ENCODE data around the gene NTRK3. TPM values are rescaled to one million over a fixed set of nuclear protein-coding genes. Genes with fewer than 3 reads are reported as not detected.
"Not testable (repeated sequence)": the region's sequence is repeated elsewhere in the genome, so short reads cannot be mapped to it uniquely, and the experiment has no call there.

The NTRK3 gene
- total RNA-seq, 1 donor from 2014 or later = 3.7 TPM

DNA sequence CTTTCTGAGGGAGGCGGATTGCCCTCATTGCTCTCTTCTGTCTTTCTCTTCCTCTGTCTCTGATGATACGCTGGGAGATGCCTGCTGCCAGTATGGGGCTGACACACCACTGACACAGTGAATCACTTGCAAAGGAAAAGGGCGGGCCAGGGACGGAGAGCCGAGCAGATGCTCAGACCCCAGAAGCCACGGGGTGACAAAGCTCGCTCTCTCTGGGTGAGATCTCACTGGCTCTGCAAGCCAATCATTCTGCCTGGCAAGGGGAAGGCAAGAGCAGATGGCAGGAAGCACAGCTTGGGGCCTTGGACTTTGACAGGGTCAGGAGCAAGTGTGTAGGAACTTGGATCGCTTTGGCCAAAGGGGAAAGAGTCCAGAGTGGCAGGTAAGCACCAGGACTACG, 198.7 kb downstream of the NTRK3 start:
- intact Hi-C loops (cut with DNase I) = no loop called here
- no peak for DNase-seq (ENCODE audit: low spot score)

DNA sequence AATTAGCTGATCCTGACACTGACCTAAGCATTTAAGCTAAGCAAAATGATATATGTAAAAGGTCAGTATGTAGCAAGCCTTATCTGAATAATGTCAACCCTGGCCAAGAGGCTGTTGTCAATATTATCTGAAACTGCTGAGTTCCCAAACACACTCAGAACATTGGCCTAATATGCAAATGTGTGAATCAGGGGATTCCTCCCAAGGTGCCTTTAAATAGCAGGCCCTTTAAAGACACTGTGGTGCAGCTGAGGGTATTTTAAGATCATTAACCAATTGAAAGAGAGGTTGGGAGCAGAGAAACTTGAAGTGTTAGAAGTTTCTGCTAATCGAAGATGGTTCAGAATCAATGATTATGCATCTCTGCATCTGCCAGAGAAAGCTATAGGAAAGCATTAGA, 207.0 kb downstream of the NTRK3 start:
- intact Hi-C loops (cut with DNase I) = no loop called here
- no peak for DNase-seq (ENCODE audit: low spot score)

DNA sequence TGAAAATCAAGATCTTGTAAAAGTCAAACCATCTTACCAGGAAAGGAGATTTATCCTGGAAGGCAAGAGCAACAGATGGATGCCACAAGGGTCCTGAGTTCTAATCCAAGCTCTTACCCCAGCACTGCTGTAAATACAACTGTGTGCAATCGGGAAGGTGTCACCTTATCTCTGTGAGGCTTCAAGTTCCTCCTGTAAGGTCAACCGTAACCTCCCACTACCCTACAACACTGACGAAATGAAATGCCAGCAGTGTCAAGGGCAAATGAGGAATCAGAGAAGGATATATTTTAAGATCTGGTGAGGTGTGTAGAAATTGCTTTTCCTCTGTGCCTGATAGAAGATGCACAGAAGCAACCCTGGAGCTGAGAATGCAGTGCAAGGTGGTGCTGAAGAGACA, 207.8 kb downstream of the NTRK3 start:
- intact Hi-C loops (cut with DNase I) = no loop called here
- no peak for DNase-seq (ENCODE audit: low spot score)

DNA sequence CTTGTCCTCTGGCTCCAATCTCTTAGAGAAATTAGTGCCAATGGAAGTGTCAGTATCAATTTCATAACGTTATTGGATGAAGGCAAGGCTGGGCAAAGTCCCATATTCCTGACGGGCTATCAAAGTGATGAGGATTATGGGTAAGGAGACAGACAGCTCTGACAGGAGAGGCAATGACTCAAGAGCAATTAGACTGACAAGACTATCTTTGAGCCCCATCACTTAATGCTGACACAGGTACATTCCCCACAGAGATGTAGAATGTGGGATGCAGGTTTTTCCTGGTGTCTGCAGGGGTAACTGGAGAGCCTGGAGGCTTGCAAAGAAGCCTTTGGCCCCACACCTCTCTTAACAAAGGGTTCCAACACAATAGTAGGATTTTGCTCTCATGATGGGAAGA, 208.3 kb downstream of the NTRK3 start:
- DNase-seq (ENCODE audit: low spot score) = no peak
- intact Hi-C loops (cut with DNase I) = no loop called here

DNA sequence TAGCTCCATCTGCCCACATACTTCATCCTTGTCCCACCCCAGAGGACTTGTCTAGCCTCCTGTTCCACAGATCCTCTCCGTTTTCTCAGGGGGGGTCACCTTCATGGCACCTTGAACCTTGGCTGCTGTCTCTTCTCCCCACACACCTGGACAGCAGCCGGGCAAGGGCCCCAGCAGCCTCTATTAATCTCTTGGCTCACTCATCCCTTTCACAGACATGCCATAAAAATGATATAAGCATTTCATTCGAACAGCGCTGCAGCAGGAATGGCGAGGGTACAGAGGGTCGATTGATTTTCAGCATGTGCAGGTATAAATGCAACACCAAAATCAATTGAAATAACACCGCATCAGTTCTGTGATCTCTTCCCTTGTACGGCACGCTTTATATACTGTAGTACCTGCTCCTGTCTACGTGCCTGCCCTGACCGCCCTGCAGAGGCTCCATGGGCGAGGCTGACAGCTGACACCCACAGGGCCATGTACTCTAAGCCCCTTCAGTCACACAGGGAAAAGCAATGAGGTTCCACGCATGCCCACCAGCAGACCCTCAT, 209.9 kb downstream of the NTRK3 start:
- intact Hi-C loops (cut with DNase I) = no loop called here
- no peak for DNase-seq (ENCODE audit: low spot score)

DNA sequence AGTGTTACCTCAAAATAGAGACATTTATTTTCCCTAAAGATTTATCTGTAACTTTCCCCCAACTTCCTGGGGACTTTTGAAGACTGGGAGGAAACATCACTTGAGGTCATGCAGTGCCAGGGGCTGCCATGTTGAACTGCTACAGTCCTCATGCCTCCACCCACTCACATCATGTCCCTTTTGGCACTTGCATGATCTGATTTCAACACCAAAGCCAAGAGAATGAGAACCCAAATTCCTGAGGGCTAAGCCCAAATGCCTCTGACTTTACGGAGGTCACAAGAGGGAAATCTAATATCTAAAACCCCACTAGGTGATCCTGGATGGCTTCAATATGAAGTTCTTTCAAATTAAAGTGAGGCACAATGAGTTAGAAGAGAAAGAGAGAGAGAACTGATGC, 213.1 kb downstream of the NTRK3 start:
- intact Hi-C loops (cut with DNase I) = no loop called here
- no peak for DNase-seq (ENCODE audit: low spot score)

DNA sequence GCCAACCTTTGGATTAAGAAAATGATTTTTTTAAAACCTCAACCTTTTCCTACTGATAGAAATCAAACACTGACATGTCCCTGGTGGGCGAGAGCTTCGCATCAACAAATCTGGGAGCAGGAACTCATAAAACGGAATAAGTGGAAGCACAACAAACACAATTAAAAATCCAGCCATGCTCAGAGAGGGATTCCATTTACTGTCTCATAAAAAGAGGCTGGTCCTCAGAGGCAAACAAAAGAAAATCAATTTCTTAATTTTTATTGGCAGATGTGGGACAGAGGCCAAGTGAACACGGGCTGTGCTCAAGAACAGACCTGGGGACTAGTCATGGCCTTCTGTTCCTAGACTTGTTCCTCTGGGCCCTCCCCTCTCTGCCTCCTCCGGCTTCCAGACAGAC, 214.5 kb downstream of the NTRK3 start:
- intact Hi-C loops (cut with DNase I) = no loop called here

DNA sequence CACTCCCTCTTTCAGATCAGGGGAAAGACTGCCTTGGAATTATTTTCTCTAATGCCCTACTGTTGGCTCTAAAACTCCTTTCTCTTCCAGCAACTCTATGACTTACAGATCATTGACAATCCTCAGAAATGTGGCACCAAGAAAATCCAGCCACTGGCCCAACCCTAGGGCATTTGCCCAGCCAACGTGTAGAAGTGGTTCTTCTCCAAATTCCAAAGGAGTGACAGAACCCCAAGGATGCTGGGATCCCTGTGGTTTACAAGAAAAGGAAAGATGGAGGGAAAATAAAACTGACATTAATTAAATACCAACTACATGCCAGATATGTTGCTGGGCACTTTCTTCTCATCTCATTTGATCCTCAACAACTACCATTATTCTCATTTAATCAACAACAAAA, 216.0 kb downstream of the NTRK3 start:
- intact Hi-C loops (cut with DNase I) = no loop called here
- no peak for DNase-seq (ENCODE audit: low spot score)

More for the DNA sequence above, 214.5 kb downstream of the NTRK3 start:
- no peak for DNase-seq (ENCODE audit: low spot score)

DNA sequence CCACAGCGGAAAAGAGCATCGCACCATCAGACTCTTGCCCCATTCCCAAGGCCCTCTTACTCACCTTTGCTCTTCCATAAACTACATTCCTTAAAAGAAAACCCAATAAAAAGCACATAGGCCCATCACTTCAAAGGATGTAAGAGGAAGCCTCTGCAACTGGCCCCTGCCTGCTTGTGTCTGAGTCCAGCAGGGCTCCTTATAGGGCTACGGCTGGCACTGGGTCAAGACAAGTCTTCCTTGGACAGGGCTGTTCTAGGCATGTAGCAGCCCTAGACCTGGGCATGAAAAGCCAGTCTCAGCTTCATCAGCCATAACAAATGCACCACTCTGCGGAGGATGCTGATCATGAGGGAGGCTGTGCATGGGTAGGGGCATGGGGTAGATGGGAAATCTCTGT, 218.3 kb downstream of the NTRK3 start:
- intact Hi-C loops (cut with DNase I) = no loop called here
- DNase-seq (ENCODE audit: low spot score) = no peak

DNA sequence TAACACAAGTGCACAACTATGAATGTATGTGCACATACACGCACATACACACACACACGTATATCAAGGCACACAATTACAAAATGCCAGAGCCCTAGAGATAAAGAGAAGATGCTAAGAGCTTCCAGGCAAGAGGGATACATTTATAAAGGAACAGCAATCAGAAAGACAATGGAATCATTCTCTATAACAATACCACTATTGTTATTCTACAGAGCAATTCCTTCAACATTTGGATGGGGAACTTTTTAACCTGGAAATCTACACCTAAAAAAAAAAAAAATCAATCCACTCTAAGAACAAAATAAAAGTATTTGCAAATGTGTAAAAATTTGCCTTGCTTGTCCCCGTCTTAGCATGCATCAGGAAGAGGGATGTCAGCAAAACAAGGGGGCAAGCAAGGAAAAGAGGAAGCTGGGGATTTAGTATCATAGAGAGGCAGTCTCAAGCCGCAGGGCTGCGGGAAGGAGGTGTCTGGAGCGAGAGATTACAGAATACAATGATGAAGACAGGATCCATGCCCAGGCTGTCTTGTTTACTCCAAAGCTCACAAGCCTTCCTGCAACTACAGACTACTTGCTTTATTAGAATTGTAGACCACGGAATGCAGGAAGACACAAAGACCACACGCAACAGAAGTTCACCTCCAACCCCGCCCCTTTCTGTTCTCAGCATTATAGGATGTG, 220.2 kb downstream of the NTRK3 start:
- intact Hi-C loops (cut with DNase I) = no loop called here
- DNase-seq (ENCODE audit: low spot score) = no peak

DNA sequence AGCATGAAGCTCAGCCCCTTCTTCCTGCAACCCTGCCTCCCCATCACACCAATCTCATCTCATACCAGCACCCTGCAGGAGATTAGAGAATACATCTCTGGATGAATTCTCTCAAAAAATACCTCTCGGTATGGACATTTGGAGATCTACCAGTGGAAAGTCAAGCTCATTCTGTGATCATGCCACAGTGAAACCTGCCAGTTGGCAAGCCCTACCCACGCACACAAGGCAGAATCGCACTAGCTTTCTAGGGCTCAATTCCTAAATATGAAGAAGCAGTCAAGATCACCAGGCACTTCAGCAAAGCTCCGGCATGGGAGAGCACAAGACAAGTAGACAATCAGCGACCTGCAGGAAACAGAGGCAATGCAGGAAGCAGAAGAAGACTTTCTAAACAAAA, 221.2 kb downstream of the NTRK3 start:
- DNase-seq (ENCODE audit: low spot score) = no peak

DNA sequence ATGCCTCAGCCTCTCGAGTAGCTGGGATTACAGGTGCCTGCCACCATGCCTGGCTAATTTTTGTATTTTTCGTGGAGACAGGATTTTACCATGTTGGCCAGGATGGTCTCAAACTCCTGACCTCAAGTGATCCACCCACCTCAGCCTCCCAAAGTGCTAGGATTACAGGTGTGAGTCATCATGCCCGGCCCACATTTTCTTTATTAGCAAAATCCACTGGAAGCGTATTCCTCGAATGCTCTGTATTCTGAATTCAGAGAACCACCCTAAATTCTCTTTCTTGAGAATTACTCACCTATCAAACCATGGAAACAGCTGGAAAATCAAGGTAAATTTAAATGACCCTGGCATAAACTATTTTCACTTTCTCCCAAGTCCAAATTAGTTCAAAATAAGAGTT, 223.1 kb downstream of the NTRK3 start:
- DNase-seq (ENCODE audit: low spot score); intact Hi-C loops (cut with DNase I): not testable (repeated sequence)

More for the DNA sequence above, 221.2 kb downstream of the NTRK3 start:
- intact Hi-C loops (cut with DNase I) = no loop called here

DNA sequence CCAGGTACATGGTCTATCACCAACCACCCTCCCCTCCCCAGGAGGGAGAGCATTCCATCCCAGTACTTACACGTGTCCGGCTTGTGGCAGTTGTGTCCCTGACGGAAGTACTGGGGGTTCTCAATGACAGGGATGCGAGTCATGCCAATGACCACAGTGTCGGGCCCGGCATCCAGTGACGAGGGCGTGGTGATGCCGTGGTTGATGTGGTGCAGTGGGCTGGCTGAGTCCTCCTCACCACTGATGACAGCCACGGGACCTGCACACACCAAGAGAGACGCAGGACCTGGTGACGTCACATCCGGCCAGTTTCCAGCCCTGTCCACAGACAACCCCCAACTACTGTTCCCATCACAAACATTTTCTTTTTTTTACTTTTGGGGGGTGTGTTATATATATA, 223.8 kb downstream of the NTRK3 start:
- no peak for DNase-seq (ENCODE audit: low spot score)
- intact Hi-C loops (cut with DNase I) = no loop called here

DNA sequence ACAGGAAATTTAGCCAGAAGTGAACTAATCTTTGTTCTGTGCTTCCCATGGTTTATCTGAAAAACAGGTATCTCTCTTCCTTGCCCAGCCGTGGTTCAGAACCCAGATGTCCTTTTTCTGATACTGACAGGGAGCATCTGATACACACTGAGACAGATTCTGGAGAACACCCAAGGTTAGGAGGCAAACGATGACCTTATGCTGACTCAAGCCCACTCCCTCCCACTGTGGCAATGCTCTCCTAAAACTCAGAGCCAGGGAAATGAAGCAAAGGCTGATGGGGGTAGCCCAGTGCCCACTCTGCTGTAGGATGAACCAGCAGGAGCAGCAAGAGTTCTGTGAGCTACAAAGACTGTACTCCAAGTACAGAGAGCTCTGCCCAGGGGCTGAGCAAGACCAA, 225.1 kb downstream of the NTRK3 start:
- no peak for DNase-seq (ENCODE audit: low spot score)
- intact Hi-C loops (cut with DNase I) = no loop called here

DNA sequence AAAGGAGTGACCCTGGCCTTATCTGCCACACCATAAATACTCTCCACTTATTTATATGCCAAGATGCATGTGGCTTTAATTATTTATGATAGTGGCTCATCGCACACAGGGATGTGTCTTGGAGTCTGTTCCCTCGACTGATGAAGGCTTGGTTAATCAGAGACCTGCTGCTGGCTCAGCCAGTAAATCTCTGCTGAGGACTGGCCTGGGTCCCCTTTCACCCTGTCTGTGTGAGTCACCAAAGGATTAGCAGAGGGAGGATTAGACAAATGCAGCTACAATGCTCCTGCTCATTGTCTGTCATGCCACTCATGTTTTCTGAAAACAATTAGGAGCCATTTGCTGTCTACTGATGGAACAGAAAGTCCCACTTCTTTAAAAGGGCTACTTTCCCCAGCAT, 226.8 kb downstream of the NTRK3 start:
- DNase-seq (ENCODE audit: low spot score) = no peak
- intact Hi-C loops (cut with DNase I) = no loop called here

DNA sequence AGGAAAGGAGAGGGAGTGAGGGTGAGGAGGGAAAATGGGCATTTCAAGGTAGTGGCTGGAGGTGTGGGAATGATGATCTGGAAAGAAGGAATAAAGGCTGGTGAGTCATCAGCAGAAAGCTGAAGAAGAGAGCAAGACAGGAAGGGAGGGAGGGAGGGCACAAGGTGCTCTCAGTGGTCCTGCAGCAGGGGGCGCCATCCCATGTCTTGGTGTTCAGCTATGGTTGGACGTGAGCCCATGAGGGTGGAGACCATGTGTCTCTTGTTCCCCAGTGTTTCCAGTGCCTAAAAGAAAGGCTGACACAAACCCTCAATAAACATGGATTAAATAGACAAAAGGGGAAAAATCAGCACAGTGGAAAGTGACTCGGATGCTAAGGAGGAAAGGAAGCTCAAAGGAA, 228.5 kb downstream of the NTRK3 start:
- intact Hi-C loops (cut with DNase I) = no loop called here
- no peak for DNase-seq (ENCODE audit: low spot score)

DNA sequence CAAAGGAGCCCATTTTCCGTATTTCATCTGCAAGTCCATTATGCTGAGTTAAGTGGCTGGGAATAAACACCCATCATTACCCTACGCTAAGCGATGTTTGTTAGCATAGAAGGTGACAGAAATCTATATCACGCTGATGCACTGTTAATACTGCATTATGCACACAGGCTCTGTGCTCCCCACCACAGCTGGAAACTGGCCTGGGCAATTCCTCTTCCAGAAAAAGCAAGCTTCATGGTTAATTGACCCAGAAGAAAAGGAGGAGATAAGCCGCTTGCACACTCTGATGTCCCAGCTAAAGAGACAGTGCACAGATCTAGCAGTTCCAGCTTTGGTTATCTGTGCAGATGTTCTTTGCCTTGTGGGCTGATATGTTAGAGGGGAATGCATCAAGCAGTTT, 232.6 kb downstream of the NTRK3 start:
- DNase-seq (ENCODE audit: low spot score) = no peak
- intact Hi-C loops (cut with DNase I) = no loop called here

DNA sequence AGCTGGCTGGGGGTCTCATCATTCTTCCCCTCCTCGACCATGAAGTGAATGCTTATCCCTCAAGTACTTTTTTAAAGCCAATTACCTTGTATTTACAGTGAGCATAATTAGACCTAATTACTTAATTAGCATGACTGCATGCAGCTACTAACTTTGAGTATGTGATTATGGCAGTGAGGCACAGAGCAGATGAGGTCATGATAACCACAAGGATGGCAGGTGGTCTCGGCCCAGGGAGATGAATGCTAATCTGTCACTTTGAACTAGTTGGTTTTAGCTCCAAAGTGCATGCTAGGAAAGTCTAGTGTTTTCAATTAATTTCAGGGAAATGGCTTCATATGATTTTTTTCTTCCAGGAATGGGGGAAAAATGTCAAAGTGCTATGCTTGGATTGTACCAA, 233.8 kb downstream of the NTRK3 start:
- intact Hi-C loops (cut with DNase I) = no loop called here
- no peak for DNase-seq (ENCODE audit: low spot score)

DNA sequence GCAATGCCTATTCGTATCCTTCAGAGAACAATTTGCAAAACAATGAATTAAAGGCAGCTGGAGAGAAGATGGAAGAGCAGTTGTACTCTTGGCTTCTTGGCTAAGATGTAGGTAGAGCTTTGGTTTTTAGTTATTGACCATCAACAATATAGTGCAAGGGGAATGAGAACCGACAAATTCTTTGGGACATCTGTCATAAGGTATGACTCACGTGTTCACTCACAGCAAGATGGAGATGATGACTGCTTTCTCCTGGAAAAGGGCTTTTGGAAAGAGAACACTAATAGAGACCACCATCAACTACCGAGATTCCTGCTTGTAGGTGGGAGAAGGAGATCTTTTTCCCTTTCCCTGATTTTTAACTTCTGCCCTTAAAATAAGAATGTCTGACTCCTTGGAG, 234.9 kb downstream of the NTRK3 start:
- intact Hi-C loops (cut with DNase I) = no loop called here
- DNase-seq (ENCODE audit: low spot score) = no peak

DNA sequence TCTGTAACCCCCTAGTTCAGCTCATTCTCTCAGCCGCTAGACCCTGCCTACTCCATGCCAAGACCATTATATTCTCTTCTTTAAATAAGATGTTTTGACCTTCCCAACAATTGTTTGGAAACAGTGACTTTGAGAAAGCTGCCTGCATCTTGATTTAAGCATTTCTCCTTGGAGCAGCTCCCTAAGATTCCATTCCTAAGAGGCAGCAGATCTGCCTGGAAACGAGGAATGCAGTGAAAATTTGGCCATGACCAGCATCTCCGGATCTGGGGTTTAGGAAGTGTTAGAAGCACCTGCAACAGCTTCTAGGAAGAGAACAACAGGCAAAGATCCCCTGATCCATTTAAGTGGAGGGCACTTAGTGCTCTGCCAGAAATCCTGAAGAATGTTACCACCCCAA, 235.7 kb downstream of the NTRK3 start:
- no peak for DNase-seq (ENCODE audit: low spot score)
- intact Hi-C loops (cut with DNase I) = no loop called here

DNA sequence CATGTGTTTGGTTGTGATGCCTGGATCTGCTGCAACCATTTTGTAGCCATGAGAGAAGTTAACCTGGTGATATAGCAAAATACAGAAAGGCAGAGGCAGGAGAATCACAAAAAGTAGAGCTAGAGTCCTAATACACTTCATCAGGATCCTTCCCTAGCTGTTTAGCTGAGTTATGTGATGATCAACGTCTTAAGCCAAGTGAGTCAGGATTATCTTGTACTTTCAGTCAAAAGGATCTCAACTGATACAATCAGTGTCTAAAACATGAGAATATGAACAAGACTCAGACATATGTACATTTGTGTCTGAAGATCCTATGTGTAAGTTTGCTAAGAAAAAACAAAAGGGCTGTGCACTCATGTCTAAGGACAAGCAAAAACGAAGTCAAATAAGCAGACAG, 236.9 kb downstream of the NTRK3 start:
- DNase-seq (ENCODE audit: low spot score) = no peak
- intact Hi-C loops (cut with DNase I) = loop anchor here (10.0 kb wide), 1 partner anchor 345 kb away; no protein-coding TSS in a partner anchor
